ENCODE results near the gene SYNPR.

- TF ChIP-seq CTCF (IDR thresholded peaks at IDR 0.05) (no peak), POLR2A (IDR thresholded peaks at IDR 0.05) (no peak)
Measured at GRCh38 chr3:63308072-63308471, 30.0 kb downstream of the SYNPR start.

Measured in lower leg skin (tissue), 3 donors.